Adrenal gland (tissue), 5 donors: Measurements from ENCODE around the gene EXOC4.

Source experiments
- POLR2A ChIP-seq, 2 donors: fragments of 450-650 bp; IDR thresholded peaks; one replicate each; pipeline ENCODE4 v1.6.1; 2017; ENCODE audit warnings: antibody characterized with exemption in 2 of 2, mild to moderate bottlenecking in 2 of 2, moderate library complexity in 1 of 2
- TF ChIP-seq, protein P1 (sequence below), 6 experiments: fragments of 450-650 bp in 4 of 6; fragments of 200-600 bp in 2 of 6; sonication (generic) in 1 of 6; IDR thresholded peaks; 1 replicate in 5 of 6; 2 replicates in 1 of 6; pipeline versions ENCODE4 v1.5.1 to v1.8.0; 2016 to 2021; ENCODE audit warnings: antibody characterized with exemption in 6 of 6, mild to moderate bottlenecking in 2 of 6, moderate library complexity in 1 of 6
- donor health status: DM: no; HTN: no; CAD: no.

GRCh38 chr7:133746847-133747246, 494.0 kb downstream of the EXOC4 start:
- TF ChIP-seq, protein P1, sequence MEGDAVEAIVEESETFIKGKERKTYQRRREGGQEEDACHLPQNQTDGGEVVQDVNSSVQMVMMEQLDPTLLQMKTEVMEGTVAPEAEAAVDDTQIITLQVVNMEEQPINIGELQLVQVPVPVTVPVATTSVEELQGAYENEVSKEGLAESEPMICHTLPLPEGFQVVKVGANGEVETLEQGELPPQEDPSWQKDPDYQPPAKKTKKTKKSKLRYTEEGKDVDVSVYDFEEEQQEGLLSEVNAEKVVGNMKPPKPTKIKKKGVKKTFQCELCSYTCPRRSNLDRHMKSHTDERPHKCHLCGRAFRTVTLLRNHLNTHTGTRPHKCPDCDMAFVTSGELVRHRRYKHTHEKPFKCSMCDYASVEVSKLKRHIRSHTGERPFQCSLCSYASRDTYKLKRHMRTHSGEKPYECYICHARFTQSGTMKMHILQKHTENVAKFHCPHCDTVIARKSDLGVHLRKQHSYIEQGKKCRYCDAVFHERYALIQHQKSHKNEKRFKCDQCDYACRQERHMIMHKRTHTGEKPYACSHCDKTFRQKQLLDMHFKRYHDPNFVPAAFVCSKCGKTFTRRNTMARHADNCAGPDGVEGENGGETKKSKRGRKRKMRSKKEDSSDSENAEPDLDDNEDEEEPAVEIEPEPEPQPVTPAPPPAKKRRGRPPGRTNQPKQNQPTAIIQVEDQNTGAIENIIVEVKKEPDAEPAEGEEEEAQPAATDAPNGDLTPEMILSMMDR (IDR thresholded peaks at IDR 0.05), result no peak
- no peak for TF ChIP-seq POLR2A (IDR thresholded peaks at IDR 0.05)
